ENCODE results near the gene PSMA8. TPM values are rescaled to one million over a fixed set of nuclear protein-coding genes. Genes with fewer than 3 reads are reported as not detected.
"Not testable (repeated sequence)": the region's sequence is repeated elsewhere in the genome, so short reads cannot be mapped to it uniquely, and the experiment has no call there.

PSMA8 gene
- total and polyA plus RNA-seq, 7 donors, result 0.29 TPM; not detected in 6

GRCh38 chr18:26159353-26159752 is 25.7 kb downstream of the PSMA8 start:
- DNase-seq, result no peak
- 28 to 62% methylated on average over 3 of the region's 3 CpGs for WGBS, 2 donors
- Histone ChIP-seq H3K27ac (no peak overlapping the region), H3K9me3 (no peaks in the 10 kb centered on the region), H3K4me3 (no peak overlapping the region), H3K36me3 (no peaks in the 10 kb centered on the region), H3K4me1 (no peaks in the 10 kb centered on the region), H3K27me3 (no peaks in the 10 kb centered on the region)
- intact Hi-C loops (cut with DNase I), result loop anchor here (10.0 kb wide), 1 partner anchor 225 kb away; no protein-coding TSS in a partner anchor
- TF ChIP-seq POLR2A (IDR thresholded peaks at IDR 0.05), result no peak
- no peak for TF ChIP-seq POLR2AphosphoS5 (IDR thresholded peaks at IDR 0.05)
- TF ChIP-seq EP300 (IDR thresholded peaks at IDR 0.05), result no peak
- no peak for TF ChIP-seq CTCF (IDR thresholded peaks at IDR 0.05)

- Histone ChIP-seq H3K9me3 (no peaks in the 10 kb centered on the region), H3K36me3 (no peaks in the 10 kb centered on the region), H3K27ac (no peak overlapping the region), H3K27me3 (no peaks in the 10 kb centered on the region), H3K4me3 (no peak overlapping the region), H3K4me1 (no peaks in the 10 kb centered on the region)
- no peak for DNase-seq
- WGBS, 2 donors, result 83 to 84% methylated on average over 2 of the region's 2 CpGs
- no peak for TF ChIP-seq POLR2A (IDR thresholded peaks at IDR 0.05)
- no peak for TF ChIP-seq EP300 (IDR thresholded peaks at IDR 0.05)
- TF ChIP-seq CTCF (IDR thresholded peaks at IDR 0.05), result no peak
- TF ChIP-seq POLR2AphosphoS5 (IDR thresholded peaks at IDR 0.05), result no peak
- intact Hi-C loops (cut with DNase I), result no loop called here
Observed at GRCh38 chr18:26164571-26164970, 30.9 kb downstream of the PSMA8 start.

GRCh38 chr18:26167592-26167991 is 33.9 kb downstream of the PSMA8 start:
- DNase-seq; H3K27me3 ChIP-seq; H3K27ac ChIP-seq; H3K9me3 ChIP-seq; H3K4me1 ChIP-seq; intact Hi-C loops (cut with DNase I); H3K36me3 ChIP-seq; H3K4me3 ChIP-seq: not testable (repeated sequence)
- WGBS, 2 donors, result 81 to 83% methylated on average over 1 of the region's 1 CpG

- no peak for DNase-seq
- H3K4me1 ChIP-seq, result no peaks in the 10 kb centered on the region
- intact Hi-C loops (cut with DNase I), result no loop called here
- 73 to 74% methylated on average over 2 of the region's 2 CpGs for WGBS, 2 donors
- no peaks in the 10 kb centered on the region for H3K36me3 ChIP-seq
- no peak overlapping the region for H3K27ac ChIP-seq
- no peaks in the 10 kb centered on the region for H3K27me3 ChIP-seq
- no peak for TF ChIP-seq POLR2A (IDR thresholded peaks at IDR 0.05)
- no peak overlapping the region for H3K4me3 ChIP-seq
- no peaks in the 10 kb centered on the region for H3K9me3 ChIP-seq
Observed at GRCh38 chr18:26175481-26175880, 41.8 kb downstream of the PSMA8 start.

- Histone ChIP-seq H3K9me3 (no peaks in the 10 kb centered on the region), H3K4me3 (no peak overlapping the region), H3K27me3 (no peaks in the 10 kb centered on the region), H3K4me1 (no peaks in the 10 kb centered on the region), H3K27ac (no peak overlapping the region), H3K36me3 (no peaks in the 10 kb centered on the region)
- intact Hi-C loops (cut with DNase I), result no loop called here
- TF ChIP-seq POLR2A (IDR thresholded peaks at IDR 0.05), result no peak
- no peak for TF ChIP-seq POLR2AphosphoS5 (IDR thresholded peaks at IDR 0.05)
- TF ChIP-seq CTCF (IDR thresholded peaks at IDR 0.05), result no peak
- TF ChIP-seq EP300 (IDR thresholded peaks at IDR 0.05), result no peak
- DNase-seq, result no peak
Observed at GRCh38 chr18:26176134-26176533, 42.5 kb downstream of the PSMA8 start.

GRCh38 chr18:26181343-26181826 is 47.7 kb downstream of the PSMA8 start:
- intact Hi-C loops (cut with DNase I), result no loop called here
- WGBS, 2 donors, result 89 to 91% methylated on average over 7 of the region's 7 CpGs
- TF ChIP-seq EP300 (IDR thresholded peaks at IDR 0.05), result no peak
- no peak for TF ChIP-seq POLR2AphosphoS5 (IDR thresholded peaks at IDR 0.05)
- no peak for TF ChIP-seq CTCF (IDR thresholded peaks at IDR 0.05)
- no peak for TF ChIP-seq POLR2A (IDR thresholded peaks at IDR 0.05)

More at GRCh38 chr18:26181343-26181826, 47.7 kb downstream of the PSMA8 start:
- Histone ChIP-seq H3K4me3 (no peak overlapping the region), H3K27ac (no peak overlapping the region), H3K4me1 (no peaks in the 10 kb centered on the region), H3K27me3 (no peaks in the 10 kb centered on the region), H3K36me3 (no peaks in the 10 kb centered on the region), H3K9me3 (no peaks in the 10 kb centered on the region)
- DNase-seq, result no peak

All from sigmoid colon (tissue), 7 donors.